Mammary microvascular endothelial cell (primary cell): ENCODE measurements around the gene DEFB115. TPM values are rescaled to one million over a fixed set of nuclear protein-coding genes. Genes with fewer than 3 reads are reported as not detected.

Source experiments
- total RNA-seq: library from RNA; depleted of rRNA; stranded (reverse); fragments of >200 nt; gene quantifications from 2 replicates; pipeline ENCODE4 v1.2.3, GENCODE V29; 2015

The DEFB115 gene, protein sequence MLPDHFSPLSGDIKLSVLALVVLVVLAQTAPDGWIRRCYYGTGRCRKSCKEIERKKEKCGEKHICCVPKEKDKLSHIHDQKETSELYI
- not detected in 2 replicates for total RNA-seq

GRCh38 chr20:31257364-31257763 lies at the start of gene DEFB115:
TSS of gene DEFB115 (plus strand) at chr20:31257664. CDS start at chr20:31257664, 0 bp downstream.

GRCh38 chr20:31308535-31309162 lies 51.2 kb downstream of the DEFB115 start, which contains the start of gene DEFB116:
TSS of gene DEFB116 (minus strand) at chr20:31308585. CDS start at chr20:31308585, 0 bp downstream.

Other genes starting within 250 kb of the DEFB115 start
- not detected in 2 replicates for gene DEFB116, start 50.9 kb downstream of the DEFB115 start, total RNA-seq
- gene DEFB118, start 110.9 kb downstream of the DEFB115 start, total RNA-seq, result not detected in 2 replicates
- not detected in 2 replicates for gene DEFB119, start 132.9 kb downstream of the DEFB115 start, total RNA-seq
- gene DEFB121, start 148.6 kb downstream of the DEFB115 start, total RNA-seq, result not detected in 2 replicates
- gene DEFB123, start 183.0 kb downstream of the DEFB115 start, total RNA-seq, result not detected in 2 replicates
- not detected in 2 replicates for gene DEFB124, start 217.5 kb downstream of the DEFB115 start, total RNA-seq
- not detected in 2 replicates for gene REM1, start 217.6 kb downstream of the DEFB115 start, total RNA-seq